Right renal pelvis (tissue), 4 donors: ENCODE results near the gene RASGRF2. TPM values are rescaled to one million over a fixed set of nuclear protein-coding genes. Genes with fewer than 3 reads are reported as not detected.

Experiments used
- DNase-seq, 4 donors: peaks; one replicate each; pipeline ENCODE4 v3.0.0-alpha.2; 2013; ENCODE audit warnings: low read depth in 4 of 4, low spot score in 3 of 4, missing footprints in 1 of 4
- polyA plus RNA-seq, 4 donors: library from polyadenylated mRNA; unstranded; fragments of 120-200 nt; gene quantifications; one replicate each; pipeline ENCODE4 v1.2.1, GENCODE V29; 2013; ENCODE audit not compliant: insufficient read length in 4 of 4

RASGRF2 gene
- polyA plus RNA-seq, 4 donors = 1.5 to 2.5 (median 2.2) TPM

DNA sequence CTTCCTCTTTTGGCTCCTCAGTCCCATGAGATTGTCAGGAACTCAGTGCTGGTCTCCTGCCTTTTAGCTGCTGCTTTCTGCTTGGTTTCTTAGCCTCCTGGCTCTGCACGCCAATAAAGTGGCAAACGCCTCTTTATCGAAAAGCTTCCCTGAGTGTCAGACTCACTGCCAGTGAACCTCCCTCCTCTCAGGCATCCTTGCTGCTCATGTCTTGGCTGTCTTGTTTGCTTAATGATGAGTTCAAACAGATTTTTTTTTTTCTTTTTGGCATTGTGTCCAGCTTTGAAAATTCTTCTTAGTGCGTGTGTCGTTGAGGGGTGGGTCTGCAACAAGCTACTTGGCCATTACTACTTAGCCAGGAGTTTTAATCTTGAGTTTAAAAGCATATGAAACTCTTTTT is 14.9 kb downstream of the RASGRF2 start:
- no peak for DNase-seq

- DNase-seq = no peak
Observed at GRCh38 chr5:80976985-80977384, 16.8 kb downstream of the RASGRF2 start.

- DNase-seq = no peak
Observed at GRCh38 chr5:80977764-80978163, 17.6 kb downstream of the RASGRF2 start.

DNA sequence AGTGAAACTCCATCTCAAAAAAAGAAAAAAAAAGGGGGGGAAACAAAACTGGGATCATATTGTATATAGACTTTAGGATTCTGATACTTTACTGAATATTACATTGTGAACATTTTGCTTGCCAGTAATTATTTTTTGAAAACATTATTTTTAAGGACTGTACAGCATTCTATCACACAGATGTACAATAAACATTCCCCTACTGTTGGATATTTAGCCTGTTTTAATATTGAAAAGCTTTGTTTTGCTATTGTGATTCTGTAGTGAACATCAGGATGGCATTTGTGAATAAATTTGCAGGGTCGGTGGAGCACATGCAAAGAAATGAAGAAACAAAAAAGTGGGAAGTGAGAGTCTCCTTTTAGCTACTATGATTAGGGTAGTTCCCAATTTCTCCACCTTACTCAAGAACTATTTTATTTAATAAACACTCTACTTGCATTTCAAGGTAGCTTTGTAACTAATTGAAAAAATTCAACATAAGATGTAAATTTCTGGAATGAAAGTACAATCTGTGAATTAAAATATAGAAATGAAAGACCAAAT is 18.7 kb downstream of the RASGRF2 start:
- no peak for DNase-seq

DNA sequence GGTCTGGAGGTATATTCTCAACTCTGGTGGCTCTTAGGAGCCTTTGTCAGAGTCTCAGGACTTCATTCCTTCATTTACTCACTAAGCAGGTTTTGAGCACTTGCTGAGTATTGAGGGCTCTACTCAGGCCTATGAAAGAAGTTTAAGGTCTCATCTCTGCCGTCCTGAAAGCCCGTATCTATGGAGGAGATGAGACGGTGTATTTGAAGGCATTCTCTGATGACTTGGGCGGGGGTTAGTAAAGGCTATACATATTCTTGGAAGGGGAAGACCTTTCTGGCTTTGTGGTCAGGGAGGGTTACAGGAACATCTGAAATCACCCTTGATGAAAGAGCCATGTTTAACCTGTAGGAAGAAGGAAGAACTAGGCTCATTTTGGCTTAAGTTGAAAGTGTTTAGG is 21.9 kb downstream of the RASGRF2 start:
- no peak for DNase-seq

DNA sequence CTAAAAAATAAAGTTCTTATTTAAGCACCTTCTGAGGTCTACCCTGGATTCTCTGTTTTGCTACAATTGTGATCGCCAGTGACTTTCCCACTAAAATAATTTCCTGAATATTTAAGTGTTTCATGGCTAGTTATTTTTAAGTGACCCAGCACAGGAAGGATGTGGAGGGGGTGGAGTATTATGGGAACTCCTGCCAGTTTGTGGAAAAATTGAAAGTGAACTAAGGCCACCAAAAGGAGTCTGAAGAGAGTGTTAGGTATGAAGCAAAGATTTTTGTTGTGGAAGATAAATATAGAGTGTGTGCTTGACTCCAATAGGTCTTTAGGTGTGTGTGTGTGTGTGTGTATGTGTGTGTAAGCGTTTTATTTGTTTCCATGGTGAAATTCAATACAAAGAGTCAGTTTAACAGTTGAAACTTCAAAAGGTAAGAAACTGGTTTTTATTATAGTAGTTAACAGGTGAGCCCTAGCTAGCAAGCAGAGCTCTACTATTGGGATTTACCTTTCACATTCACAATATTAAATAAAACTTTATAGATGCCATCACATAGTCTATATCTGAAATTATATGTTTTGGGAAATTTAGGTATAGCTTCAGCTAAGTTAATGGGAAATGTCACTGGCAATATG is 25.6 kb downstream of the RASGRF2 start:
- no peak for DNase-seq

- no peak for DNase-seq
Observed at GRCh38 chr5:80986382-80986781, 26.2 kb downstream of the RASGRF2 start.

GRCh38 chr5:80987078-80987766 is 27.1 kb downstream of the RASGRF2 start:
- DNase-seq = no peak

DNA sequence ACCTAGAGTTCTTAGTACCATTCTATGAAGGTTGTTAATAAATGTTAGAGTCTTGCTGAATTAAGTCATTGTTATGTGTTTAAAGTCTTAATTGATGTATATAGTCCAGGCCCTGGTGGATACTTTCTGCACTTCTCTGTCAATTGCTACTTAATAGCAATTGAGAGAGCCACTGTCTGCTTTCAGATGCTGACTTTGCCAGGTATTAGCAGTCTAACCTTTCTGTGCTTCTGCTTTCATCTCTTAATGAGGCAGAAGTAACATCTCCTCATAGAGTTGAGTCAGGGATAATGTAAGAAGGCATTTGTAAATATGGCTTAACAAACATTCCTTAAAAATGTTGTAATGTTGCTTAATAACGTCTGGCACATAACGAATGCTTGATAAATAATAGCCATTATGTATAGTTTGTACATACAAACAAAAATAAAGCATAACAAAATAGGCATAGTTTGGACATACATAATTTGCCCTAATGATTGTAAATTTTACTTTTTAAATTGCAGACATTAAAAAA is 28.3 kb downstream of the RASGRF2 start:
- no peak for DNase-seq

GRCh38 chr5:80989883-80990282 is 29.7 kb downstream of the RASGRF2 start:
- DNase-seq = no peak

GRCh38 chr5:80990527-80990926 is 30.4 kb downstream of the RASGRF2 start:
- no peak for DNase-seq

GRCh38 chr5:80990971-80991370 is 30.8 kb downstream of the RASGRF2 start:
- no peak for DNase-seq

GRCh38 chr5:80995908-80996307 is 35.7 kb downstream of the RASGRF2 start:
- DNase-seq = no peak

- DNase-seq = no peak
Observed at GRCh38 chr5:80998590-80998979, 38.4 kb downstream of the RASGRF2 start.

GRCh38 chr5:81003811-81004386 is 43.7 kb downstream of the RASGRF2 start:
- no peak for DNase-seq

DNA sequence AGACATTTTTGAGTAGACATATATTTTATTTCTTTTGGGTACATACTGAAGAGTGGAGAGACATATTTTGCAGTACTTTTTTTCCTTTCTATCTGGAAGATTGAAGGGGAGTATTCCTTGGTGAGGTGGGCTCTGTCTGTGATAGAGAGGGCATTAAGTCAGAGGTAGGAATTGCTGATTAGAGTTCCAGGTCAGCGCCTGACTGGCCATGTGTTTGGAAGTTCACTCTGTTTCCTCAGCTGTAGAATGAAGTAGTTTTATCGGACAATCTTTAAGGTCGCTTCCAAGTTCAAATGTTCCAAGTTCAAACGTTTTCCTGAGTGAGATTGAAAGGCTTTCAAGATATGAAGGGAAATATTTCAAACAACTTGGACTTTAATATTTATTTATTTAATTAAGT is 45.5 kb downstream of the RASGRF2 start:
- DNase-seq = no peak

DNA sequence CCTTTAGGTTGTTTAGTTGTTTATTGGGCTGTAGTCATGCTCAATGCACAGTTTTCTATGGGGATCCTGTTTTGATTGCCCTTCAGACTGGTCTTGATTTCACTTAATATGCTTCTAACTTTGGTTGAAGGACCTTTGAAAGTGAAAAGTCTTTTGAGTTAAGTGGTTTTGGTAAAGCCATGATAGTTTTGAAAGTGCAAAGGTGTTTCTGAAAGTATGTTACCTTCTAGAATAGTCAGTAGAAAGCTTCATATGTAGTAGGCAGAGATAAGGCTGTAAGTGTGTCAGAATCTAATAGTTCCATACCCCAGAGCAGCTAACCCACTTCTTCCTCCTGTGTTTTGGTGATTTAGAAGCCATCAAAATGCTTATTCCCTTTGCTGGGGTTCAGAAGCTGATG is 46.1 kb downstream of the RASGRF2 start:
- no peak for DNase-seq

GRCh38 chr5:81006947-81007636 is 46.9 kb downstream of the RASGRF2 start:
- DNase-seq = no peak

DNA sequence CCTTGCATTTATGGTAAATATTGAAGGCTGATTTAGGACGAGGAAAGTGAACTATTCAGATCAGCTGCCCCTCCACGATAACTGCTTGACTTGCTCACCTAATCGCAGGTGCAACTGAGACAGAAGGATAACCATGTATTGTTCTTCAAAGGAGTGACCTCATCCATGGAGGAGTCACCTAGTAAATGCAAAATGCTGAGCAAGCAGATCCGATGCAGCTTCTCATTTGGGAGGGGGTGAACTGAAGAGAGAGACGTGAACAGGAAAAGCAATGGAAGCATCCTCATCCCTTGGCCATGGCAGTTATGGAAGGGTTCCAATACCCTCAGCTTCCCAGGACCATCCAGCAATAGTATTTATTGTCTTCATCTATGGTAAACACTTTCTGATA is 47.5 kb downstream of the RASGRF2 start:
- no peak for DNase-seq

GRCh38 chr5:81010336-81011169 is 50.4 kb downstream of the RASGRF2 start:
- DNase-seq = no peak
